Osteoblast (primary cell): ENCODE data around the gene ZSCAN20. TPM values are rescaled to one million over a fixed set of nuclear protein-coding genes. Genes with fewer than 3 reads are reported as not detected.

Experiments
- DNase-seq: peaks from one replicate; pipeline ENCODE4 v3.0.0; 2011; ENCODE audit warnings: low spot score, mixed read lengths; ENCODE audit not compliant: insufficient read length; ENCODE audit errors: missing footprints
- H2AFZ ChIP-seq: 2 replicates; pipeline ENCODE4 v1.6.0; 2011; ENCODE audit warnings: mild to moderate bottlenecking, low read length
- H3K27ac ChIP-seq: 2 replicates; pipeline ENCODE4 v1.5.1; 2011; ENCODE audit warnings: mild to moderate bottlenecking, low read depth, low read length, moderate library complexity
- H3K27me3 ChIP-seq: 2 replicates; pipeline ENCODE4 v1.6.0; 2012; ENCODE audit warnings: mild to moderate bottlenecking, control low read depth, inconsistent platforms, low read length, moderate library complexity; ENCODE audit not compliant: insufficient read depth
- H3K36me3 ChIP-seq: 2 replicates; pipeline ENCODE4 v1.5.1; 2011; ENCODE audit warnings: mild to moderate bottlenecking, low read length, control low read depth, moderate library complexity; ENCODE audit not compliant: insufficient read depth
- H3K4me1 ChIP-seq: 2 replicates; pipeline ENCODE4 v1.5.1; 2011; ENCODE audit warnings: mild to moderate bottlenecking, low read length, control low read depth, moderate library complexity; ENCODE audit not compliant: insufficient read depth
- H3K4me2 ChIP-seq: 2 replicates; pipeline ENCODE4 v1.6.0; 2011; ENCODE audit warnings: mild to moderate bottlenecking, low read length; ENCODE audit not compliant: insufficient read depth
- H3K4me3 ChIP-seq: fragments of 200-600 bp; sonication (generic); 3 replicates; pipeline ENCODE4 v1.5.1; 2012; ENCODE audit warnings: mild to moderate bottlenecking, low read length, inconsistent platforms; ENCODE audit not compliant: insufficient read depth
- H3K79me2 ChIP-seq: 2 replicates; pipeline ENCODE4 v1.6.0; 2012; ENCODE audit warnings: mild to moderate bottlenecking, low read length, control low read depth, inconsistent platforms; ENCODE audit not compliant: insufficient read depth
- H3K9me3 ChIP-seq: 2 replicates; pipeline ENCODE4 v1.5.1; 2011; ENCODE audit warnings: low read depth, low read length, control low read depth
- H4K20me1 ChIP-seq: 2 replicates; pipeline ENCODE4 v1.6.0; 2012; ENCODE audit warnings: mild to moderate bottlenecking, low read length, control low read depth; ENCODE audit not compliant: insufficient read depth
- CTCF ChIP-seq: IDR thresholded peaks from 2 replicates; pipeline ENCODE4 v1.5.1; 2011; ENCODE audit warnings: mild to moderate bottlenecking, low read depth, low read length, moderate library complexity; ENCODE audit errors: extremely low read depth
- total RNA-seq: library from RNA; depleted of rRNA; stranded (reverse); fragments of >200 nt; gene quantifications from 2 replicates; pipeline ENCODE4 v1.2.3, GENCODE V29; 2012

ZSCAN20 gene
- total RNA-seq, 1 donor: 9.8 TPM

- H3K4me1 ChIP-seq: peaks cover 45% of the 10 kb centered on the region
- H3K4me2 ChIP-seq: no peak overlapping the region
- H3K79me2 ChIP-seq: peaks cover 83% of the 10 kb centered on the region
- no peaks in the 10 kb centered on the region for H4K20me1 ChIP-seq
- no peak for TF ChIP-seq CTCF
- H3K27me3 ChIP-seq: no peaks in the 10 kb centered on the region
- no peak for DNase-seq
- H3K36me3 ChIP-seq: peaks cover 5% of the 10 kb centered on the region
- no peak overlapping the region for H2AFZ ChIP-seq
- no peak overlapping the region for H3K27ac ChIP-seq
- no peaks in the 10 kb centered on the region for H3K9me3 ChIP-seq
- no peak overlapping the region for H3K4me3 ChIP-seq
These were observed 45.5 kb upstream of the ZSCAN20 start for GRCh38 chr1:33426916-33427315.

GRCh38 chr1:33428661-33429060 is 43.8 kb upstream of the ZSCAN20 start:
- peak overlapping the region; percentile 94 for H3K4me2 ChIP-seq
- DNase-seq: no peak
- peaks cover 66% of the 10 kb centered on the region for H3K79me2 ChIP-seq
- peaks cover 51% of the 10 kb centered on the region for H3K4me1 ChIP-seq
- no peaks in the 10 kb centered on the region for H3K27me3 ChIP-seq
- no peak overlapping the region for H2AFZ ChIP-seq
- no peaks in the 10 kb centered on the region for H4K20me1 ChIP-seq
- H3K36me3 ChIP-seq: peaks cover 5% of the 10 kb centered on the region
- H3K9me3 ChIP-seq: no peaks in the 10 kb centered on the region
- peak overlapping the region; percentile 79 for H3K4me3 ChIP-seq
- TF ChIP-seq CTCF: no peak
- H3K27ac ChIP-seq: no peak overlapping the region

- DNase-seq: no peak
- H2AFZ ChIP-seq: no peak overlapping the region
- no peaks in the 10 kb centered on the region for H3K27me3 ChIP-seq
- H3K4me3 ChIP-seq: peak overlapping the region; percentile 79
- H3K4me2 ChIP-seq: peak overlapping the region; percentile 94
- H3K36me3 ChIP-seq: peaks cover 5% of the 10 kb centered on the region
- H4K20me1 ChIP-seq: no peaks in the 10 kb centered on the region
- H3K27ac ChIP-seq: peak overlapping the region; percentile 70
- H3K79me2 ChIP-seq: peaks cover 60% of the 10 kb centered on the region
- no peak for TF ChIP-seq CTCF
- H3K9me3 ChIP-seq: no peaks in the 10 kb centered on the region
- peaks cover 52% of the 10 kb centered on the region for H3K4me1 ChIP-seq
These were observed 43.1 kb upstream of the ZSCAN20 start for GRCh38 chr1:33429332-33429731.

- Histone ChIP-seq H3K79me2 (peaks cover 55% of the 10 kb centered on the region), H3K27me3 (no peaks in the 10 kb centered on the region), H4K20me1 (no peaks in the 10 kb centered on the region), H2AFZ (peak overlapping the region; percentile 75), H3K9me3 (no peaks in the 10 kb centered on the region), H3K4me1 (peaks cover 52% of the 10 kb centered on the region), H3K27ac (peak overlapping the region; percentile 70), H3K4me2 (peak overlapping the region; percentile 94), H3K36me3 (peaks cover 5% of the 10 kb centered on the region), H3K4me3 (peak overlapping the region; percentile 79)
- peak; percentile 36 for TF ChIP-seq CTCF
- DNase-seq: peak; percentile 52
These were observed 42.4 kb upstream of the ZSCAN20 start for GRCh38 chr1:33429856-33430691.
